OCI-LY3 (cell line): ENCODE data around the gene NOL6.

Source experiments
- H2AFZ ChIP-seq: fragments of 200-600, 300-600 bp; shearing (Covaris generic); 2 replicates; pipeline ENCODE4 v1.6.0; 2014; ENCODE audit warnings: antibody characterized with exemption, low read depth, low read length
- H3K27ac ChIP-seq: fragments of 200-600, 300-600 bp; sonication (generic); 2 replicates; pipeline ENCODE4 v1.5.1; 2014; ENCODE audit warnings: mild to moderate bottlenecking, low read length, moderate library complexity, mixed read lengths
- H3K27me3 ChIP-seq: fragments of 200-600, 300-600 bp; sonication (generic); 2 replicates; pipeline ENCODE4 v1.6.1; 2014; ENCODE audit warnings: low read depth, low read length, mixed read lengths
- H3K36me3 ChIP-seq: fragments of 200-600, 300-600 bp; sonication (generic); replicated peaks from 2 replicates; pipeline ENCODE3; 2014; ENCODE audit warnings: low read depth, low read length, mixed read lengths
- H3K4me1 ChIP-seq: fragments of 300-600, 200-600 bp; sonication (generic); 2 replicates; pipeline ENCODE4 v1.6.1; 2014; ENCODE audit warnings: low read length, mixed read lengths
- H3K4me2 ChIP-seq: fragments of 200-600, 300-600 bp; sonication (generic); 2 replicates; pipeline ENCODE4 v1.6.1; 2014; ENCODE audit warnings: low read length, mixed read lengths
- H3K4me3 ChIP-seq: fragments of 300-600, 200-600 bp; sonication (generic); 2 replicates; pipeline ENCODE4 v1.5.1; 2014; ENCODE audit warnings: antibody characterized with exemption, mild to moderate bottlenecking, low read length, moderate library complexity
- H3K79me2 ChIP-seq: fragments of 300-600, 200-600 bp; shearing (Covaris generic); 2 replicates; pipeline ENCODE4 v1.6.1; 2014; ENCODE audit warnings: mild to moderate bottlenecking, low read length, mixed read lengths
- H3K9ac ChIP-seq: fragments of 300-600, 200-600 bp; shearing (Covaris generic); 2 replicates; pipeline ENCODE4 v1.6.0; 2014; ENCODE audit warnings: mild to moderate bottlenecking, low read length, moderate library complexity
- H3K9me3 ChIP-seq: fragments of 200-600, 300-600 bp; shearing (Covaris generic); 2 replicates; pipeline ENCODE4 v1.6.1; 2014; ENCODE audit warnings: low read length, mixed read lengths; ENCODE audit not compliant: insufficient read depth
- H4K20me1 ChIP-seq: fragments of 200-600, 300-600 bp; sonication (generic); 2 replicates; pipeline ENCODE4 v1.6.1; 2016; ENCODE audit warnings: low read length, mixed read lengths; ENCODE audit not compliant: insufficient read depth
- EZH2phosphoT487 ChIP-seq: fragments of 200-600 bp; shearing (Covaris generic); IDR thresholded peaks from 2 replicates; pipeline ENCODE4 v1.6.1; 2018; ENCODE audit warnings: antibody characterized with exemption, mixed run types, low read depth
- TF ChIP-seq, protein P1 (sequence below): fragments of 200-600, 300-600 bp; sonication (generic); IDR thresholded peaks from 2 replicates; pipeline ENCODE4 v1.5.1; 2014; ENCODE audit warnings: antibody characterized with exemption, low read length, low read depth

The NOL6 gene

DNA sequence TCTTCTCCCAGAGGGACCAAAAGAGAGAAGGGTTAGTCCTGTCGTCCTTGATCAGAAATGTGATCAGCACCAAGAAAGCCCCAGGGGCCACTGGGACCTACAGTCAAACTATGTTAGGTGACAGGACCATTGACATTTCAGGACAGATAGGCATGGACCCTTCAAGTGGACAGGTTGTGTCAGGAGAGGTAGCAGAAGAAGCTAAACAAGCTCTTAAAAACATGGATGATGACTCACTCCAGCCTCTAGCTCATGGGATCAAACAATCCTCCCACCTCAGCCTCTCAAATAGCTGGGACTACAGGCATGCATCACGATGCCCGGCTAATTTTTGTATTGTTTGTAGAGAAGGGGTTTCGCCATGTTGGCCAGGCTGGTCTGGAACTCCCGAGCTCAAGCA is 24.0 kb downstream of the NOL6 start:
- Histone ChIP-seq H3K4me3 (no peak overlapping the region), H3K9ac (no peak overlapping the region), H3K4me2 (no peak overlapping the region), H3K9me3 (no peaks in the 10 kb centered on the region), H3K79me2 (no peaks in the 10 kb centered on the region), H3K4me1 (peaks cover 42% of the 10 kb centered on the region), H3K27ac (no peak overlapping the region), H3K36me3 (no peaks in the 10 kb centered on the region), H4K20me1 (no peaks in the 10 kb centered on the region), H3K27me3 (peaks cover 12% of the 10 kb centered on the region), H2AFZ (no peak overlapping the region)
- TF ChIP-seq, protein P1, sequence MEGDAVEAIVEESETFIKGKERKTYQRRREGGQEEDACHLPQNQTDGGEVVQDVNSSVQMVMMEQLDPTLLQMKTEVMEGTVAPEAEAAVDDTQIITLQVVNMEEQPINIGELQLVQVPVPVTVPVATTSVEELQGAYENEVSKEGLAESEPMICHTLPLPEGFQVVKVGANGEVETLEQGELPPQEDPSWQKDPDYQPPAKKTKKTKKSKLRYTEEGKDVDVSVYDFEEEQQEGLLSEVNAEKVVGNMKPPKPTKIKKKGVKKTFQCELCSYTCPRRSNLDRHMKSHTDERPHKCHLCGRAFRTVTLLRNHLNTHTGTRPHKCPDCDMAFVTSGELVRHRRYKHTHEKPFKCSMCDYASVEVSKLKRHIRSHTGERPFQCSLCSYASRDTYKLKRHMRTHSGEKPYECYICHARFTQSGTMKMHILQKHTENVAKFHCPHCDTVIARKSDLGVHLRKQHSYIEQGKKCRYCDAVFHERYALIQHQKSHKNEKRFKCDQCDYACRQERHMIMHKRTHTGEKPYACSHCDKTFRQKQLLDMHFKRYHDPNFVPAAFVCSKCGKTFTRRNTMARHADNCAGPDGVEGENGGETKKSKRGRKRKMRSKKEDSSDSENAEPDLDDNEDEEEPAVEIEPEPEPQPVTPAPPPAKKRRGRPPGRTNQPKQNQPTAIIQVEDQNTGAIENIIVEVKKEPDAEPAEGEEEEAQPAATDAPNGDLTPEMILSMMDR = no peak
- no peak for TF ChIP-seq EZH2phosphoT487

DNA sequence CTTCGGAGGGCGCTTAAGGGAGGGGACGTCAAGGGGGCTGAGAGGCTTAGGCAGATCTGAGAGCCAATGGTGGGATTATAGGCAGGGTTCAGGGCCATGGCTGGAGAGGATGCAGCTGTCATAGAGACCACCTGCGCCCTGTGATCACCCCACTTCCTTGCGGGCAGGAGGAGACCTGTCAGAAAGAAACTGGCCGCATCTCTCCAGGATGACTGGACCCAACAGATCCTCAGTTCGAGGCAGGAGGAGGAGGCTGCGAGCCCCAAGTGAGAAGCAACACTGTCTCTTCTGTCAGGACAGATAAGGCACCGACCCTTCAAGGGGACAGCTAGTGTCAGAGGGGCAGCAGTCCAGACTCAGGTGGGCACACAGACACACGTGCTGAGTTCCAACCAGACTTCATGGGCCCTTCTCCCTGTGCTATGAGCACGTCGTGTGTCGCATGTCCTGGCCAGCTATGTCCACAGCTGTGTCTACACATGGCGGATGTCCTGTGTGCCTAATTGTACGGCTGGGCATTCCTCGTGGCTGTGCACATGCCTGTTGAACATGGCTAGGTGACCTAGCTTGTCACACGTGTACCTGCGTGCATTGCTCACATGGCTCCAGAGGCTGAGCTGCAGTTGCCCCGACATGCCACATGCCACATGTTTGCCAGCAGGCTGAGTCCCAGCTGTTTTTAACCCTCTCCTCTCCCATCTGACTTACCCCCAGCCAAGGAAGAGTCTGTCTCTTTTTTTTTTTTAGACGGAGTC is 25.7 kb downstream of the NOL6 start:
- no peaks in the 10 kb centered on the region for H3K79me2 ChIP-seq
- H3K27ac ChIP-seq = no peak overlapping the region
- H3K36me3 ChIP-seq = no peaks in the 10 kb centered on the region
- H3K9ac ChIP-seq = peak overlapping the region; percentile 47
- H3K27me3 ChIP-seq = peaks cover 12% of the 10 kb centered on the region
- no peaks in the 10 kb centered on the region for H4K20me1 ChIP-seq
- peaks cover 25% of the 10 kb centered on the region for H3K4me1 ChIP-seq
- peak overlapping the region; percentile 79 for H2AFZ ChIP-seq
- peak overlapping the region; percentile 94 for H3K4me2 ChIP-seq
- peak overlapping the region; percentile 76 for H3K4me3 ChIP-seq
- H3K9me3 ChIP-seq = no peaks in the 10 kb centered on the region
- no peak for TF ChIP-seq EZH2phosphoT487
- TF ChIP-seq, protein P1 = no peak

DNA sequence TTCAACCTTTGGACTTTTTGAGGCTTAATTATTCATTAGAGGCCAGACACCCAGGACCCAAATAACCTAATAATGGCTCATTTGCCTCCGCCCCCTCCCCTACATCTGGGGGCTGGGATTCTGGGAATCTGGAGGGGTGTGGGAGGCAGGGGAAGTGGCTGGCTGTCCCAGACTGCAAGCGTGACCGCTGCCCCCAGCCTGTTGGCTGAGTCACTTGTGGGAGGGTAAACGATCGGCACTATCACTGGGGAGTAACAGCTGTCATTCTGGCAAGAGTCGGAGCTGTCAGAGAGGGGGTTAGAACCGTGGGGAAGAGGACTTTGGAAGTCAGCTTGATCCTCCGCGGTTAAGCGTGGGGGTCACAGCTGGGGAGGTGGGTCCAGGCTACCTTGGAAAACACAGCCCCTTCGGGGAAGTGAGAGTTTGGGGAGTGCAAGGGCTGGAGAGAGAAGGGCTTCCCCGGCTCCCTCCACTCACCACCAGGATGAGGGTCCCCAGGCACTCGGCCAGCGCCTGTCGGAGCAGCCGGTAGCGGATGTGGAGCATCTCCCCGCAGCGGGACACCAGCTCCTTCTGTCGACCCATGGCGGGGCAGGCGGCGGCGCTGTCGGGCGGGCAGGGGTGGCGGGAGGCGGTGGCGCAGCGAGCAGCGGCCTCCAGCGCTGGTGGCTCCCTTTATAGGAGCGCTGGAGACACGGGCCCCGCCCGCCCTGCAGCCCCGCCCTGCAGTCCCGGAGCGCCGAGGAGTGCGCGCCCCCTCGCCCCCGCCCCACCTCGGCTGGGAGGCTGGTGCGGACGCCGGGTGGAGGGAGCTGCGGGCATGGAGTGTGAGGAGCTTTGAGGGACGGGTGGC is 26.6 kb downstream of the NOL6 start, which contains the start of gene AQP3:
TSS of gene AQP3 (minus strand) at position 648 of the 853 bp plus-strand sequence. CDS start at position 585, 63 bp downstream.
- peak within 1 kb of the TSS; percentile 79 for H2AFZ ChIP-seq
- TF ChIP-seq EZH2phosphoT487 = no peak
- TF ChIP-seq, protein P1 = peak; percentile 48
- H4K20me1 ChIP-seq = no peaks in the 10 kb centered on the region
- H3K27me3 ChIP-seq = peaks cover 12% of the 10 kb centered on the region
- H3K27ac ChIP-seq = no peak within 1 kb of the TSS
- H3K9ac ChIP-seq = peak within 1 kb of the TSS; percentile 47
- peaks cover 17% of the 10 kb centered on the region for H3K4me1 ChIP-seq
- H3K79me2 ChIP-seq = no peaks in the 10 kb centered on the region
- peak within 1 kb of the TSS; percentile 76 for H3K4me3 ChIP-seq
- no peaks in the 10 kb centered on the region for H3K9me3 ChIP-seq
- H3K4me2 ChIP-seq = peak within 1 kb of the TSS; percentile 94
- no peaks in the 10 kb centered on the region for H3K36me3 ChIP-seq
